GM18498 (cell line): ENCODE measurements around the gene DFFB.

ENCODE experiments used
- ATAC-seq: cut with Tn5 transposase; IDR thresholded peaks from one replicate; pipeline ENCODE4 v1.9.1; 2021; ENCODE audit warnings: mild to moderate bottlenecking, moderate library complexity; ENCODE audit not compliant: unreplicated experiment

The DFFB gene

GRCh38 chr1:3869751-3870301 lies 12.6 kb downstream of the DFFB start:
- ATAC-seq, result no peak

GRCh38 chr1:3871451-3871805 lies 14.2 kb downstream of the DFFB start:
- no peak for ATAC-seq

GRCh38 chr1:3872546-3872945 lies 15.3 kb downstream of the DFFB start:
- no peak for ATAC-seq

GRCh38 chr1:3874736-3875135 lies 17.5 kb downstream of the DFFB start:
- ATAC-seq, result no peak

GRCh38 chr1:3876716-3877115 lies 19.4 kb downstream of the DFFB start:
- no peak for ATAC-seq

GRCh38 chr1:3879099-3879498 lies 21.8 kb downstream of the DFFB start:
- ATAC-seq, result no peak

GRCh38 chr1:3879787-3880428 lies 22.6 kb downstream of the DFFB start:
- ATAC-seq, result no peak

GRCh38 chr1:3880429-3881192 lies 23.3 kb downstream of the DFFB start:
- no peak for ATAC-seq

GRCh38 chr1:3881193-3881480 lies 23.9 kb downstream of the DFFB start:
- no peak for ATAC-seq

GRCh38 chr1:3883194-3883925 lies 26.1 kb downstream of the DFFB start:
- ATAC-seq, result no peak

GRCh38 chr1:3884966-3885365 lies 27.7 kb downstream of the DFFB start:
- ATAC-seq, result no peak

GRCh38 chr1:3885611-3886010 lies 28.3 kb downstream of the DFFB start:
- no peak for ATAC-seq

GRCh38 chr1:3886106-3886670 lies 28.9 kb downstream of the DFFB start:
- no peak for ATAC-seq

- no peak for ATAC-seq
Observed at GRCh38 chr1:3886691-3887090, 29.4 kb downstream of the DFFB start.

- no peak for ATAC-seq
Observed at GRCh38 chr1:3888301-3888700, 31.0 kb downstream of the DFFB start.

GRCh38 chr1:3889936-3890335 lies 32.7 kb downstream of the DFFB start:
- no peak for ATAC-seq

GRCh38 chr1:3890389-3891328 lies 33.4 kb downstream of the DFFB start:
- no peak for ATAC-seq

- no peak for ATAC-seq
Observed at GRCh38 chr1:3891329-3891865, 34.1 kb downstream of the DFFB start.

GRCh38 chr1:3892748-3893147 lies 35.5 kb downstream of the DFFB start:
- no peak for ATAC-seq

- ATAC-seq, result no peak
Observed at GRCh38 chr1:3893190-3893589, 35.9 kb downstream of the DFFB start.
